Measurements from ENCODE around the gene RNF5.

DNA sequence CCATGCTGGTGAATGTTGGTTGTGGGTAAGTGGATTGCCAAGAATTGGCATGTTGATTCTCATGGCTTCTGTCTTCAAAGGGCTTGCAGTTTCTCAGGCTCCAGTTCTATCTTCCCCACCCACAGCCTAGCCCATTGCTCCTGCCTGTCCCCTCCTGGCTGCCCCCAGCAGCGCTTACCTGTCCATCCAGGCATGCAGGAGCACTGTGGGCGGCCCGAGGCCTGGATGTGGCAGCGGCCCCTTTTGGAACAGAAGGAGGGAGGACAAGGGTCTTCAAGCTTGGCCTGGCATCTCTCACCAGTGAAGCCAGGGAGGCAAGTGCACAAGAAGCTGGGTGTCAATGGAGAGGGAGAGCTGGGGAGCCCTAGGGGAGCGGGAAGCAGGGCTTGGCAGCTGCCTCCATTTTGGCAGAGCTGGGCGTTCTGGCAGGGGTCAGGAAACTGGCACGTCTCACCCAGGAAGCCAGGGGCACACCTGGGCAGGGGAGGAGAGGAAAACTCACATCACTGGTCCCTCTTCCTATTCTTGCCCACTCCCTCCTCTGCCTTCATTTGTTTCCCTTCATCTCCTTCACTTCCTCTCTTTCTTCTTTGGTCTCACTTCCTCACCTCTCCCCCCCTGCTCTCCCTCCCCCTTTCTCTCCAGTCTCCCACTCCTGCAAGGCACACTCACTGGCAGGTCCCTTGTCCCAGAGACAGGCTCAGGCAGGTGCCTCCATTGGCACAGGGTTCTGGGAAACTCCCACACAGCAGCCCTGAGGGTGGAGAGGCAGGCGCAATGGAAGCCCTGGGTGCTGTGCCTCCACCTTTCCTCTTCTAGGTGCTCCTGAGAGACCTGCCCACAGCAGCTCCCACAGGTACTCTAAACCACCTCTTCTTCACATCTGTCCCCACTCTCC, 44.4 kb downstream of the RNF5 start:
- no peak for TF ChIP-seq EZH2 (IDR thresholded peaks at IDR 0.05; ENCODE audit: borderline replicate concordance, insufficient read depth, low read depth, low read length, poor library complexity, severe bottlenecking)
- no peak for TF ChIP-seq CTCF (IDR thresholded peaks at IDR 0.05)

All from B cell (primary cell).